GM19043 (cell line): ENCODE data around the gene UGT1A7.

Source experiments
- ATAC-seq: cut with Tn5 transposase; IDR thresholded peaks from one replicate; pipeline ENCODE4 v1.9.1; 2021; ENCODE audit warnings: low read depth; ENCODE audit not compliant: unreplicated experiment

UGT1A7 gene

DNA sequence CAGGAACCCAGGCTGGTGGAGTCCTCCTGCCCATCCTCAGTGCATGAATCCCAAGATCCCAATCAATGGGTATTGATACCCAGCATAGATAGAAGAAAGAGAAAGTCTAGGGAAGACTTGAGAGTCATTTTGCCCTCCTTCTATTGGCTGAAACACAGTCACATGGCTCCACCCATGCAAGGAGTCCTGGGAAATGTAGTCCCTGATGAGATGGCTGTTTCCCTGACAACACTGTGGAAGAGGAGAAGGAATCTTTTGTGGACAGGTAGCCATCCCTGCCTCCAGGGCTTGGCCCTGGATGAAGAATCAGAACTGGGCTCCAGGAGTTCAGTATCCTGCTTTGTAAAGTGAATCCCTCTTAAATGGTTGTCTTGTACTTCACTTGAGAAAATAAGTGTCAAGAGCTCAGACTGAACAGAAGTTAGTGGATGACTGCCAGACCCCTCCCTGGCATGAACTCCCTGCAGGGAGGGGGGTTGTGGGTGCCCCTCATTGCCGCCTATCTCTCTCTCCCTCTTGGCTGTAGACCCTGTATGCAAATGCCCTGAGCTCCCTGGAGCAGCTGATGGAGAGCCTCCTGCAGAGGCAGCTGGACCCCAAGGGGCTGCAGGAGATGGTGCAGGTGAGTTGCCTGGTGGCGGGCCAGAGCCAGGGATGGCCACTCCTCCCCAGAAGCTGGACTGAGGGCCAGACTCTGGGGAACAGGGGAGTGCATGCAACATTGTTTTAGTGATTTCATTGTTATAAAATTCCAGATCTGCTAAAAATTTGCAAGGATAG, 132.5 kb downstream of the UGT1A7 start:
- no peak for ATAC-seq

DNA sequence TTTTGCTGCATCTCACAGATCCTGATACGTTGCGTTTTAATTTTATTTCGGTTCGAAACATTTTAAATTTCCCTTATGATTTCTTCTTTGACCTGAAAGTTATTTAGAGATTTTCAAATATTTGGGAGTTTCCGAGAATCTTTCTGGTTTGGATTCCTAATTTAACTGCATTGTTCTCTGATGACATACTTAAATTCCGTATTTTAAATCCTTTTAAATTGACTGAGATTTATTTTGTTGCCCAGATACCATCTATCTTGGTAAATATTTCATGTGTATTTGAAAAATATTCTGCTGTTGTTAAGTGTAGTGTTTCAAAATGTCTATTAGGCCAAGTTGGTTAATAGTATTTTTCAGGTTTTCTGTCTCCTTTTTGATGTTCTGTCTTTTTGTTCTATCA, 134.2 kb downstream of the UGT1A7 start:
- ATAC-seq = no peak

DNA sequence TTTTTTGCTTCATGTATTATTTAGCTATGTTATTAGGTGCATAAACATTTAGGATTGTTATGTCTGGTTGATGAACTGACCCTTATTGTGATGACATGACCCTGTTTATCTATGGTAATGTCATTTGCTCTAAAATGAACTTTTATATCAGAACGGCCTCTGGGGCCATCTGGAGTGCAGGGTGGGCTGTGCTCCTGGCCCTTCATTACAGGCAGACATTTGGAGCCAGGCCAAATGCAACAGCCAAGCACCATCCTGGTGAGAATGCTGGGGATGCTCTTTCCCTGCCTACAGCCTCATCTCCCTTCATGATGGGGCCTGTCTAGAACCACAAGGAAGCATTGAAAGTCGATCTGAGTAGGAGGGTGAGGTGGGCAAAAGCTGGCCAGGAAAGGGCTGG, 134.6 kb downstream of the UGT1A7 start:
- no peak for ATAC-seq

DNA sequence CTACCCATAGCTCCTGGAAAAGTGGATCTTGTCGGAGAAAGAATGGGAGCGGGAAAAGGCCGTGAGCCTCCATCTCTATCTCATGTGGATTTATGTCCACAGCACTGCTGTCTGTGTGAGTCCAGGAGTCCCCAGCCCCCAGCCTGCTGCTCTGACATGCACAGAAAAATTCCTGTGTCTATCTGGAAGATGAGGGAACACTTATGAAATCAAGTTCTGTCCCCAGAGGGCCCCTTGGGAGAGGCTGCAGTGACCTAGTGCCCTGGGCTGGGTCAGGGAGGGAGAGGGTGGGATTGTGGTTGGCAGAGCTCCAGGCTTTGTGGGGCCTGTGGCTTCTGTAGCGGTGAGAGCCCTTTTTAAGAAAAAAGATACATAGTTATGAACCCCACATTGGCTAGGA, 135.1 kb downstream of the UGT1A7 start:
- no peak for ATAC-seq

DNA sequence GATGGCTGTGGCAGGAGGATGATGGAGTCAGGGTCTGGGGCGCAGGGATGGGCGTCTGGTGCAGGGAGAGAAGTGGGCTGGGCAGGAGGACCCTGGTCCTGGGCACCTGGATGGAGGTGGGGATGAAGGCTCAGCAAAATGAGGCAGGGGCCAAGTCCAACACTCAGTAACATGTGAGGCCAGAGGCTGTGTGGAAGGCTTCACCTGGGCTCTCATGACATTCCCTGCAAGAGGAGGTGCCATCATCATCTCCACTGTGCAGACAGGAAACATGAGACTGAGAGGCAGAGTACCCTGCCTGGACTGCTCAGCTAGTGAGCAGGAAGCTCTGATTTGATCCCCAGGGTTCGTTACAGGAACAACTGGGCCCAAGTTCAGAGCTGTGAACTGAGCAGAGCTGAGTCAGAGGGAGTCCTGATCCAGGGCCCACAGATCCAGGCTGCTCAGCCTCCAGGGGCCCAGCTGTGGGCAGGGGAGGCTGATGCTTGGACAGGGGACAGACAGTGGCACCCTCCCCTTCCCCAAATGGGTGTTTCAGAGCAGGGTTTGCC, 135.7 kb downstream of the UGT1A7 start:
- no peak for ATAC-seq

DNA sequence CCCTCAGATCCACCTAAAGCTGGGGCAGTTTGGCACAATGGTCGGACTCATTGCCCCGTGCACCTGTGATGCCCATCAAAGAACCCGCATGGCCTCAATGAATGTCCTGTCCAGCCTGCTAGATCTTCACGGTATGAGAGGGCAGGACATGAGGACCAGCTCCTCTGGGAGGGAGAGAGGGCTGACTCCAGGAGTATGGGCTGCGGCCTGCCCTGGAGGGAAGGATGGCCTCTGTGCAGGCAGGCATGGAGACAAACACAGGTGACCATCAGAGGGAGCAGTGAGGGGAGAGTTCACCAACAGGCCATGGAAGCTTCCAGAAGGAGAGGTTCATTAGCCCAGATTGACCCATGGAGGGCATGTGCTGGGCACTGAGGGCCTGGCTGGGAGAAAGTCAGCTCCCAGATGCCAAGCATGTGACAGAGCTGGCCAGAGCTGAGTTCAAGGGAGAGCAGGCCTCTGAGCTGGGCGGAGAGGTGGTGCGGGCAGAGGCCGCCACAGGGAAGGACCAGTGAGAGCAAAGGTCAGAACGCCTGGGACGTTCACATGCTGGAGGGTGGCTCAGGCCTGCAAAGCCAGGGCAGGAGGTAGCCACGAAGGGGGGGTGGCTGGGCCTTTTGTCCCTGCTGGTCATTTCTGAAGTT, 136.4 kb downstream of the UGT1A7 start:
- no peak for ATAC-seq

DNA sequence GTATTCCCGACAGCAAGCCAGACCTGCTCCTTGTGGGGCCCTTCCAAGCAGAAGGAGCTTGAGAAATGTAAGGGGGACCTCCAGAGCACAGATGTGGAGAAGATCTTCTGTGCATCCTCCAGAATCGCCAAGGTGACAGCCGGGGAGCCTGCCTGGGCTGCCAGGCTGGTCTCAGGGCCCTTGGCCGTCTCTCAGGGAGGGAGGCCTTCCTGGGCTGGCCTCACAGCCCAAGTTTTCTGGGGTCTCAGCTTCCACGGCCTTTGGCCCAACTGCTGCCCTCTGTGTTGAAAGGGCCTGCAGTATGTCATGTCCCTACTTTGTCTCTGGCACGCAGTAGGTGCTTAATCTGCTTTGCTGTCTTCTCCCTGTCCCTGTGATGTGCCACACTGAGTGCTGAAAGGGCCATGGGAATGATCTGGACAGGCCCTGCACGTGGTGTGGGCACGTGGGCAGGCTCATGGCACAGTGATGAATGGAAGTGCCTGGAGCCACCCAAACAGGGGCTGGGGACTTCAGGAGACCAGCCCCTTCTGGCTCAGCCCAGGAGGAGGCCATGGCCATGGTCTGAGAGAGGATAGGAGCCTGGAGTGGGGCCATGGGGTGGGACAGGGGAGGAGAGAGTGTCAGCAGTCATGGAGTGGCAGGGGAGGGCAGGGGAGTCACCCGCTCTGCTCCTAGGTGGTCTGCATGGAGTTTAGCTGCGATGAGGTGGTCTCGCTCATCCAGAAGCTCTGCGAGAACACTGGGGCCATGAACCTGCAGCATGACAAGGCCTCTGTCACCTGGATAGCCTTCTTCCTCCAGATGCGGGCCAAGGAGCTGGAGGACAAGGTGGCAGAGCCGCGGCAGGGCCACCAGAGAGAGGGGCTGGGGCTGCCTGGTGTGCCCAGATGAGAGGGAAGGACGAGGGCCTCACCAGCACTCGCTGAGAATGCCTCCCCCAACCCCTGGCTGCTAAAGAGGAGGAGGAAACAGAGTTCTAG, 137.2 kb downstream of the UGT1A7 start:
- no peak for ATAC-seq

DNA sequence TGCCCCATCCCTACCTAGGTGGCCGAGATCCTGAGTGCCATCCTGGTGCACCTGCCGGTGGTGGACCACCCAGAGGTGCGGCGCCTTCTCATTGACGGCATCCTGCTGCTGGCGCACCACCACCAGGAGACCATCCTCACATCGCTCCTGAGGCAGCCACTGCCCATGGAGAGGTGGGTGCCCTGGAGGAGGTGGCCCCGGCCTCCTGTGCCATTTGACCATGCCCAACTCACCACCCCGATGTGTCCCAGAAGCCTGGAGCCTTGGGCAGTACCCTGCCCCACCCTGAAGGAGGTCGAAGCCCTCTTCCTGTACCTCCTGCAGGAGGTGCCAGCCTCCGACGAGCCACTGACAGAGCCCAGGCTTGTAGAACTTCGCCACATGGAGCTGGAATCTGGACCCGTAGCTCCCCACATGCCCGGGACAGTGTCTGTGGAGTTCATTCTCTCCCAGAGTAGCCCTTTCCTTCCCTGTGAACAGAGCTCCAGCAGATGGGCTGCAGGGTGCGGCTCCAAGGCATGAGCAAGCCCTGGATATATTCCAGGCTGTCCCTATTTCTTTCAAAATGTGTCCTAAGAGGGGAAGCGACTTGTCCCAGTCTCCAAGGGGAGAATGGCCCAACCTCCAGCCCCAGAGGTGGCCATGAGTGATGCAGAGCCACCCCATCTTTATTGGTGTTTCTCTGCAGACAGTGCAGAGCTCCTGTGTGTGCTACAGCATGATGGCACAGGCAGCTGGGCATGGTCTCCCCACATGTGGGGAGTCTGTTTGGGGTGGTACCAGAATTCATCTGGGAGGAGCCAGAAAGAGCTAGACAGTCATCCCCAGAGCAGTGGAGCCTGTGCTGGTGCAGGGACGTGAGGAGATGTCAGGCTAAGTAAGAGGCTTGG, 138.4 kb downstream of the UGT1A7 start:
- ATAC-seq = no peak

DNA sequence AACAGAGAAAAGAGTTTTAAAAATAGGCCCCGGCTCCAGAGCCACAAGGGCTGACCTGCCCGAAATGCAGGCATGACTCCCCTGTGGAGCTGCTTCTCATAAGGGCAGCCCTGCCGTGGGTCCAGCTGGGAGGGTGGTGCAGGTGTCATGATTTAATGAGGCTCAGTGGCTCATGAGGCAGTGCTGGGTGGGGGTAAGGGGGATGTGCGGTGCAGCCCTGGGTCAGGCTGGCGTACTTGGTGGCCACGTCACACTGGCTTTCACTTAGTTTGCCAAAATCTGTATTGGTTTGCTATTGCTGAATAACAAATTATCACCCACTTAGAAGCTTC, 139.0 kb downstream of the UGT1A7 start:
- no peak for ATAC-seq

DNA sequence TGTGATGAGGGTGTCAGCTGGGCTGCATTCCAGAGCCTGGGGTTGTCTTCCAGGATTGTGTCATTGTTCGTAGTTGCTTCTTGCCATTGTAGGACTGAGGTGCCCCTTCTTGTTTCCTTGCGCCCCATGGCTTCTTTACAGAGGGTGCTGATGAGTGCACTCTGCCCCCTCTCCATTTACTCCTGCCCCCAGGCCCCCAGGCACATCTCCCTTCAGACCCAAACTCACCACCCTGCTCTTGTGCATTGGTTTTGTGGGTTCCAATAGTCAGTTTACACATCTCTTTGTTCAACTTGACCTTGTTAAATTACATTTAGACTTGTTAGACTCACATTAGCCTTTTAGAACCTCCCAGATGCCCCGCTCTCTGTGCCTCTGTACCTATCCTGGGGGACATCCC, 139.5 kb downstream of the UGT1A7 start:
- ATAC-seq = no peak

DNA sequence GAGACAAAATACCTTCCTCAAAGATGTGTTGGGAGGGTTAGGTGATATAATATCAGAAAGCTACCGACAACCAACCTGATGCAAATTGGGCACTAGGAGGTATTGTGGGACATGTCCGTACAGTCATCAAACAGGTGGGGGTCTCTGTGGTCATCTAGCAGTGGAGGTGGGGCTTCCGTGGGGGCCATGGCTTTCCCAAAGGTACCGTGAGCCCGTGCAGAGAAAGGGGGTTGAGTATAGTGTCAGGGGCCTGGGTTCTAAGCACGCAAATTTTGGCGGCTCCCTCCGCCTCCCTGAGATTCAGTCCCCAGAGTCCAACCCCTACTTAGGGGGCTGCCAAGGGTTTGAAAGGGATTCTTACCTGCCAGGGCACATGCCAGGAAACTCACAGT, 140.0 kb downstream of the UGT1A7 start:
- no peak for ATAC-seq

DNA sequence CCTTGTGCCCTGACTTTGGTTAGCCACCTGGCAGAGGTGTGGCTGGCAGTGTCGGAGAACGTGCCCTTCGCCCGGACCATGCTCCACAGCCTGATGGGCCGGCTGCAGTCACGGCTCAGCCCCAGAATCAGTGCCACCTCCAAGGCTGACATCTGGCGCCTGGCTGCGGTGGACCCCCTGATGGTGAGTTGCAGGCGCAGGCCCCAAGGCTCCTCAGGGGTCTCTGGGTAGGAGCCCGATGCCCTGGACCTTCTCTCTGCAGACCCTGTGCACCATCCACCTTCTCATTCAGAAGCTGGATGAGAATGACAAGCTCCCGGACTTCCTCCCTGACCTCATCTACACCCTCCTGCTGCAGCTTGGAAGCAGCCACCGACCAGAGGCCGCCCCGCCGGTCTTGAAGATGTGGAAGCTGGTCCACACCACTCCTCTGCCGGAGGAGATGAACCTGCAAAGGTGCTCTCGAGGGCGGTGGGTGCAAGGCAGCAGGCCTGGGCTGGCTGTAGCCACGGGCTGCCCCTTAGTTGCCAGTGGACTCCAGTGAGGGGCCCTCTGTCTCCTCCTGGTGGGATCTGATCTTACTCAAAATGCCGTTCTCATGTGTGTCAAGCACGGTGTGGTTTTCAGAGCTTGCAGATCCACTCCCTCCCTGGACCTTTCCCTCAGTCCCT, 140.5 kb downstream of the UGT1A7 start:
- ATAC-seq = no peak
